HG03469 (cell line): ENCODE results near the gene MEA1.

ENCODE experiments used
- ATAC-seq: cut with Tn5 transposase; IDR thresholded peaks from one replicate; pipeline ENCODE4 v1.9.1; 2021; ENCODE audit warnings: mild to moderate bottlenecking, moderate library complexity, moderate number of reproducible peaks; ENCODE audit not compliant: unreplicated experiment

MEA1 gene

GRCh38 chr6:43040542-43041257 is 27.0 kb upstream of the MEA1 start:
- no peak for ATAC-seq

GRCh38 chr6:43038727-43039126 is 25.0 kb upstream of the MEA1 start:
- no peak for ATAC-seq

- ATAC-seq, result no peak
Observed at GRCh38 chr6:43037706-43038105, 24.0 kb upstream of the MEA1 start.

GRCh38 chr6:43037197-43037596 is 23.5 kb upstream of the MEA1 start:
- no peak for ATAC-seq

- ATAC-seq, result no peak
Observed at GRCh38 chr6:43036712-43037111, 23.0 kb upstream of the MEA1 start.

GRCh38 chr6:43035495-43036194 is 21.9 kb upstream of the MEA1 start:
- no peak for ATAC-seq

- no peak for ATAC-seq
Observed at GRCh38 chr6:43034190-43034525, 20.4 kb upstream of the MEA1 start.

GRCh38 chr6:43033496-43034189 is 19.9 kb upstream of the MEA1 start:
- no peak for ATAC-seq

GRCh38 chr6:43032326-43032725 is 18.6 kb upstream of the MEA1 start:
- ATAC-seq, result no peak

- ATAC-seq, result no peak
Observed at GRCh38 chr6:43029120-43029519, 15.4 kb upstream of the MEA1 start.

- ATAC-seq, result no peak
Observed at GRCh38 chr6:43026365-43026764, 12.6 kb upstream of the MEA1 start.

- no peak for ATAC-seq
Observed at GRCh38 chr6:43024436-43024835, 10.7 kb upstream of the MEA1 start.

GRCh38 chr6:43021270-43022047 is 7.7 kb upstream of the MEA1 start, which contains the start of gene RRP36:
TSS of gene RRP36 (plus strand) at chr6:43021623. CDS start at chr6:43021655, 32 bp downstream.
- ATAC-seq, result peak; percentile 51

- ATAC-seq, result no peak
Observed at GRCh38 chr6:43020847-43021246, 7.1 kb upstream of the MEA1 start.

GRCh38 chr6:43020052-43020705 is 6.4 kb upstream of the MEA1 start:
- no peak for ATAC-seq

GRCh38 chr6:43019152-43019551 is 5.4 kb upstream of the MEA1 start:
- ATAC-seq, result no peak

- no peak for ATAC-seq
Observed at GRCh38 chr6:43016943-43017334, 3.2 kb upstream of the MEA1 start.

GRCh38 chr6:43016176-43016942 is 2.6 kb upstream of the MEA1 start:
- no peak for ATAC-seq

- no peak for ATAC-seq
Observed at GRCh38 chr6:43014434-43014909, 726 bp upstream of the MEA1 start.
